Dedifferentiated amniotic fluid mesenchymal stem cell (primary cell): Measurements from ENCODE around the gene RAC2.
"Not testable (repeated sequence)": the region's sequence is repeated elsewhere in the genome, so short reads cannot be mapped to it uniquely, and the experiment has no call there.

ENCODE experiments used
- DNase-seq: peaks from one replicate; pipeline ENCODE4 v3.0.0-alpha.2; 2016; ENCODE audit errors: extremely low spot score

The RAC2 gene

GRCh38 chr22:37206118-37206840 lies 37.8 kb downstream of the RAC2 start:
- no peak for DNase-seq

GRCh38 chr22:37205046-37205445 lies 39.0 kb downstream of the RAC2 start:
- no peak for DNase-seq

DNA sequence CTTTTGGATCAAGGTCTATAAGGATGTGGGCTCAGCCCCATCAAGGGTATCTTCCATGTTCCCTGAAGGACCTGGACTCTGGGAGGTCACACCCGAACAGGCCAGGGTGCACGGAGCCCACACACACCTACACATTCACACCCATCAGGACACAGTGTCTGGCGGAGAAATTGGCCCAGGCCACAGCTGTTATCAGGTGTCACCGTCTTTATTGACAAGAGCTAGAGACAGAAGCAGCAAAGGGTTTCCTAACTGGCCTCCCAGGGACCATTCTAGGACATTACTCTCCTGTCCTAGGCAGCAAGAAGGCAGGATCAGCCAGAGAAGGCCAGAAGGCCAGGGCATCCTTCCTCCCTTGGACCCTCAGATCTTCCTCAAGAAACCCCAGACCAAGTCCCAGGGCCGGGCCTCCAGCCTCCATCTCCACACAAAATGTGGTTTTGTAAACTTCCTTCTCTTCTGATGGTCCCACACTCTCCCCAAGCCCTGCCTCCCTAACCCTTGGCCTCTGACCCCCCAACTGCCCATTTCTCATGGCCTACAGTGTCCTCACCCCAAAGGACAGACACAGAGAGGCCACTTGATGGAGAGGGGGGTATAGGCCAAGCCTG lies 39.9 kb downstream of the RAC2 start:
- DNase-seq = no peak

DNA sequence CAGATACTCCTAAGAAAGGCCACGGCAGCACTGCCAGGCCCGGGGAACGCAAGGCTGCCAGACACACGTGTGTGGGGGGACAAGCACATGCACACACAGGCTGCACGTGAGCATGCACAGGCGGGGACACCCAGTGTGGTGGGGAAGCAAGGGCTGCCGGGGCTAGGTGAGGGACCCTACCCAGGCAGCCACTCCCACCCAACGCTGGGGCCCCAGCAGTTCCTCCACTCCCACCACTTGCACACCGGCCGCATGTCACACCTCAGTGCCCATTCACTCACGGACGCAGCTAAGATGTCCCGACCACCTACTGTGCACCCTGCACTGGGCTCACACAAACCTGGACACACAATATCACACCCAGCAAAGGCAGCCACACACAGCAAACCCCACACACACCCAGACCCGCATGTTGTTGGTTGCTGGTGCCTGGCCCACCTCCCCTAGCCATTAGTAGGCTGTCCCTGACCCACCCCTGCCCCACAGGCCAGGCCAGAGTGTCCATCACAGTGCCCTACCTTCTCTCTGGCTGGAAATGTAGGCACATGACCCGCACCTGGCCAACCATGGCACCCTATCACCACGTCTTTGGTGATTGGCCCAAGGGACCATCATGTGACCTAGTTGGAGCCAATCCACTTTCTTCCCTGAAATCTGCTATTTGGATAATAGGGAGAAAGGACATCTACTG lies 40.6 kb downstream of the RAC2 start:
- DNase-seq = no peak

DNA sequence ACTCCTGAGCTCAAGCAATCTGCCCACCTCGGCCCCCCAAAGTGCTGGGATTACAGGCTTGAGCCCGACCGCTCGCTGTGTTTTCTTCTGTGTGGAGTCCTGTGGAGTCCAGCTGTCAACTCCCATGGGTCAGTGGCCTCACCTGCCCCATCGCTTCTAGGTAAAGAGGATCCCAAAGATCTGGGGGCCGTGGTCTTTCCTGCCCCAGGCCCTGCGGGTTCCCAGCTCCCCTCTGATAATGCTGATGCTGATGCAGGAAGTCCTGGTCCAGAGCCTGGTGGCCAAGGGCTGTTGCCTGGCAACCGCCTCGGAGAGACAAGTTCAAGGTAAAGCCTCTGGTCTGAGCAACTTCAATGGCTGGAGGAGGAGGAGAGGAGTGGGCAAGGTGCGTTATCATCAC lies 41.4 kb downstream of the RAC2 start:
- DNase-seq = no peak

DNA sequence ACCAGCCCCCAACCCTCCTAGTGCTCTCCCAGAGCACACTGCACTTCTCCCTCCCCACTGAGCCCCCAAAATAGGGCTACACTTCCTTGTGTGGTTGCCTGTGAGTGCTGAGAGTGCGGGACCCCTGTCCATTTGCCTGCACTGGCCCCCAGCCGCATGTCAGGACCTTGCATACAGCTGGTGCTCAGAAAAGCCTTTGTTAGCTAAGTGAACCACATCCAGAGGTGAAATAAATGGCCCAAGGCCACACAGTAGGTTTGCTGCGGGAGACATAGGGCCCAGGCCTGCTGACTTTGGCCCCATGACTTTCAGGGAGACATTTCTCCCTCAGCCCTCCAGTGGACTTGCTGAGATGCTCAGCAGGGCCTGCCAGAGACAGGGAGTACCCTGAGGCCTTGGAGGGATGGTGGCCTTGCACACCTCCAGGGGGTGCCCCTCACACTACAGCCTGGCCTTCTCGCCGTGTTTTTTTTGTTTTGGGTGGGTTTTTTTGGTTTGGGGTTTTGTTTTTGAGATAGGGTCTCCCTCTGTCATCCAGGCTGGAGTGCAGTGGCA lies 42.0 kb downstream of the RAC2 start:
- no peak for DNase-seq

DNA sequence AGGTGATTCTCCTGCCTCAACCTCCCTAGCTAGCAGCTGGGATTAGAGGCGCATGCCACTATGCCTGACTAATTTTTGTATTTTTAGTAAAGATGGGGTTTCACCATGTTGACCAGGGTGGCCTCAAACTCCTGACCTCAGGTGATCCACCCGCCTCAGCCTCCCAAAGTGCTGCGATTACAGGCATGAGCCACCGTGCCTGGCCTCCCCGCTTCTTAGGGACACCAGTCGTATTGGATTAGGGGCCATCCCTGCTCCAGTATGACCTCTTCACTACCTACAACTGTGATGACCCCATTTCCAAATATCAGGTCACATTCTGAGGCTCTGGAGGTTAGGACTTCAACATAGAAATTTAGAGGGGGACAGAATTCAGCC lies 42.6 kb downstream of the RAC2 start:
- DNase-seq = not testable (repeated sequence)

DNA sequence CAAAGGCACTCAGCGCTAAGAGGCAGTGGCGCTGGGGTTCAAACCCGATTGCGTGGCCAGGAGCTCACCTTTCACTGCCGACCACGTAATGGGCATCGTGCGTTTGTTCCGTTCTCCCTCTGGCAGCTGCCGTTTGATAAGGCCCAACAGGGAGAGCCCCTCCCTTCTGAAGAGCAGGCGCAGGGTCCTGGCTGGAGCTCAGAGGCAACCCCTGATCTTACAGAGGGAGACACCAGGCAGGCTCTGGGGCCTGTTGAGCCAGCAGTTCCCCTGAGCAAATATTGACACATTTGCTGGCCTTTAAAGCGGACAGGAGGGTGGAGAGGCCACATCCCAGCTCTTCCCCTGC lies 44.3 kb downstream of the RAC2 start:
- DNase-seq = no peak

GRCh38 chr22:37199103-37199759 lies 44.8 kb downstream of the RAC2 start:
- peak; percentile 97 for DNase-seq

- DNase-seq = peak; percentile 51
Measured at GRCh38 chr22:37198258-37199102, 45.6 kb downstream of the RAC2 start.

- no peak for DNase-seq
Measured at GRCh38 chr22:37197451-37198257, 46.4 kb downstream of the RAC2 start.

DNA sequence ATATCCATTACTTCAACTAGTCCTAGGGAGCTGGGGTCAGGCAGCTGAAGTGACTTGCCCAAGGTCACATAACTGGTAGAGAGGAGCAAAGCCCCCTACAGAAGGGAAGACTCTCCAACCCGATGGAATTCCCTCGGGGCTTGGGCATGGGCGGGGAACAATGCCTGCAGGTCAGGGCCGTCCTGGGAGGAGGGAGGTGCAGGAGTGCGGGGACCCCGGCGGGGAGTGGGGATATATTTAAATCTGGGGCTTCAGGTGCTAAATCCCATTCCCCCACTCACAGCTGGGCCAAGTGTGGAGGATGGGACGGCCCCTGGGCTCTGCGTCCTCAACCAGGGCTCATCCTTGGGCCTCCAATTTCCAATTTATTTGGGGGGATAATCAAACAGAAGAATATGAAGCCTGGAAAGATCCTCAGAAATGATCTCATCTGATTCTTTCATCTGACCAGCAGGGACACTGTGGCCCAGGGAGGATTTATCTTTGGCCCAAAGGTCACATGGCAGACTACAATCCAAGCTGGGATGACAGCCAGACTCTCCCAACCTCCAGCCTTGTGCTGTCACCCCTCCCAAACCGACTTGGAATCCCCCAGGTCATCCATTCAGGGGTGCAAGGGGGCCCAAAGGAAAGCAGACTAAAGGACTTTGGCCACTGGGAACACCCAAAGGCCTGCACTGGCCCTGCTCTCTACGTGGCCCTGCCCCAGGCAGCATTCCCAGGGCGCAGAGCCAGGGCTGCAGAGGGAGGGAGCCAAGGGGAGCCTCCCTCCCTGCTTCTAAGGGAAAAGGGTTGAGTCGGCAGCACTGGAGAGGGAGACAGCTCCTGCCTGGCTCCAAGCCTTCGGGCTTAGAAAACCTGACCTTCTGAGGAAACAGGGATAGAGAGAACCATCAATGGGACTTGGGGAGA lies 47.3 kb downstream of the RAC2 start:
- peak; percentile 70 for DNase-seq

DNA sequence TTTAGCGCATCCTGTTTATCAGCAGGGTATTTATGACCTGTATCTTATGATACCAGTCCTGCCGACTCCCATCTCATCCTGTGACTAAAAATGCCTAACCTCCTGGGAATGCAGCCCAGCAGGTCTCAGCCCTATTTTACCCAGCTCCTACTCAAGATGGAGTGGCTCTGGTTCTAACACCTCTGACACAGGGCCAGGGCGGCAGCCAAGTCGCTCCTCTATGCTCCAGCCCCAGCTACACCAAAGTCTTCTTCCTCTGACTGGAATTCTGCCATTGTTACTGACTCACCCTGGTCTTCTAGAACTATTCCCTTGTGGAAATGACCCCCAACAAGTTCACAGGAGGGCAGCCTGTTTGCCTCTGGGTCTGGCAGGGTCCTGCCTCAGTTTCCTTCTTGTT lies 48.1 kb downstream of the RAC2 start:
- no peak for DNase-seq

DNA sequence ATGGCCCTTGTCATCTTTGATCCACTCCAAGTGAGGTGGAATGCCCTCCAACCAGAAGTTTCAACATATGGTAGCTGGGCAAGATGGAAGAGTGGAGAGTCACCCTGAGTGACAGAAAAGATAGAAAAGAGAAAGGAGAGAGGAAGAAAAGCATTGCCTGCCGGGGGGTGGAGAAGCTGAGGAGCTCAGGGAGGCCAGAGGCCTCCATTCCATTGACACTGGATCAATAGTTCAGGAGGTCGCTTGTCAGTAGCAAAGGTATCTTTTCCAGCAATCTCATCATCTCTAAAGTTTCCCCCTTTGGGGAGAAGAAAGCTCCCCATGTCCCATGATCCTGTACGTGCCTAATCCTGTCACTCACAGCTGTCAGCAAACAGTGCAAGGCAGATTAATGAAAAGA lies 49.3 kb downstream of the RAC2 start:
- DNase-seq = no peak

GRCh38 chr22:37193629-37194191 lies 50.4 kb downstream of the RAC2 start:
- no peak for DNase-seq

GRCh38 chr22:37192741-37193140 lies 51.3 kb downstream of the RAC2 start:
- no peak for DNase-seq

DNA sequence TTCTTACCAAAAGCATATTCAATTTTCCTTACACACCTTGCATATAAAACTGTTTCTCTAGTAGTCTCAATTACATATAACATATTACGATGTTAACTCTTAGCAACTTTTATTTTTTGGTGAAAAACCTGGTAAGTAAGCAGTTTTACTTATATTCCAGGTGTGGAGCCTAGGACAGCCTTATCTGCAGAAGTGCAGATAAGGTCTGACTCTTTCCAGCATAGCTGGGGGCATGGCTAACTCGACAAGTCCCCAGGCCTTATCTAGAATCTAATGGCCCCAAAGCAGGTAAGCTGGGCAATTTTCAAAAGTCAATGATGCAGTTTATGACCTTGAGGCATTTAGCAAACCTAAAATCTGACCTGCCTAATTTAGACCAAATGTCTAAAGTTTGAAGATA lies 51.9 kb downstream of the RAC2 start:
- DNase-seq = no peak

DNA sequence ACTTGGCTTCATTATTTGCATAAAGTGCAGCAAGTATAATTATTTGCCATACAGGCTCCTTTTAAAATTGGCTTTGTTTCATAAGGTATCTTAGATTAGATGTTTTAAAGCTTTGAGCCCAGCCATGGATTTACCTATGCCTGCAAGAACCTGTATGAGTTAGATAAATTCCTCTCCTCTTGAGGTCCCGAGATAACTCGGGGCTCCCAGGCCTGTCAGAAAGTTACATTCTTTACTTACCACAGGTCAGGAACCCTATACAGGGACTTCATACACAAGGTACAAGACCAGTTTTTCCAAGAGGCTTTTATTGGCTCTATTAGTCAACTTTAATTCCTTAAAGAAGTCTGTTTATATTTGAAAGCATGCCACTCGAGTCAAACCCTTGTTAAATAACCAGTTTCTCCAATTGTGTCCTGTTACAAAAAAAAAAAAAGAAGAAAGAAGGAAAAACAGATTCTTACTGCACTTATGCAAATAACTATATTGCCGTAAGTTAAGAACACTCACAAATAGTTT lies 53.7 kb downstream of the RAC2 start:
- no peak for DNase-seq

- DNase-seq = no peak
Measured at GRCh38 chr22:37188901-37189466, 55.1 kb downstream of the RAC2 start.
